Stimulated activated naive CD4-positive, alpha-beta T cell treated with Interleukin-2 at 50 U/mL for 16 hours (primary cell): ENCODE measurements around the gene FUT7.

ENCODE experiments used
- DNase-seq: peaks from one replicate; lab custom pipeline; 2025; lab: John Stamatoyannopoulos, UW

The FUT7 gene

GRCh38 chr9:137049544-137050449, 17.9 kb upstream of the FUT7 start:
- DNase-seq = peak; percentile 31

GRCh38 chr9:137048655-137049543, 17.0 kb upstream of the FUT7 start:
- no peak for DNase-seq

DNA sequence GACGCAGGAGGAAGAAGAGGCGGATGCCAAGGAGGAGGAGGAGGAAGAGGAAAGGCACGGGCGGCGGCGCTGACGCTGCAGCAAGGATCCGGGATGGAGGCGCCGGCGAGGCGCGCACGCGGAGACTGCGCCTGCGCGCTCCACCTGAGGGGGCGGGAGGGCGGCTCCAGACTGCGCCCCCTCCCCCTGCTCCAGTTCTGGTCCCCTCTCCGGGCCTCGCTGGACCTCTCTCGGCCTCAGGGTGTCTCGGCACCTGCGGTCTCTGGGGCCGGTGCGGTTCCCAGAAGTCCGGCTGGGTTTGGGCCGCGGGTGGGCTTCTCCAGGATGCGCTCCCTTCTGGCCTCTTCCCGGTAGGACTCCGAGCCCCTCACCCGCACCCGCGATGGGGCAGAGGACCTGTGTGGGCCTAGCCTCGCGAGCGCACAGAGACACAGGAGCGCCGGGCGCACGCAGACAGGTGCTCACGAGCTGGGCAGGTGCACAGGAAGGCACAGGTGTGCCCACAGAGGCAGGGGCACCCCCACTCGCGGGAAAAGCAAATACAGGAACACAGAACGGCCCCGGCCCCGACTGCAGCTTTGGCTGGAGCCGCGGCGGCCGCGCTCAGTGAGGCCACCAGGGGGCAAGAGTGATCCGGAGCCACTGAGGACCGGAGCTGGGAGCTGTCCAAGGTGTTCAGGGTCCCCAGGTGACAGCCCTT, 14.3 kb upstream of the FUT7 start, which contains the start of gene NPDC1:
NPDC1 (minus strand) TSS at position 90 of the 700 bp plus-strand sequence. CDS start 188 bp downstream, outside the sequence.
- peak; percentile 77 for DNase-seq

DNA sequence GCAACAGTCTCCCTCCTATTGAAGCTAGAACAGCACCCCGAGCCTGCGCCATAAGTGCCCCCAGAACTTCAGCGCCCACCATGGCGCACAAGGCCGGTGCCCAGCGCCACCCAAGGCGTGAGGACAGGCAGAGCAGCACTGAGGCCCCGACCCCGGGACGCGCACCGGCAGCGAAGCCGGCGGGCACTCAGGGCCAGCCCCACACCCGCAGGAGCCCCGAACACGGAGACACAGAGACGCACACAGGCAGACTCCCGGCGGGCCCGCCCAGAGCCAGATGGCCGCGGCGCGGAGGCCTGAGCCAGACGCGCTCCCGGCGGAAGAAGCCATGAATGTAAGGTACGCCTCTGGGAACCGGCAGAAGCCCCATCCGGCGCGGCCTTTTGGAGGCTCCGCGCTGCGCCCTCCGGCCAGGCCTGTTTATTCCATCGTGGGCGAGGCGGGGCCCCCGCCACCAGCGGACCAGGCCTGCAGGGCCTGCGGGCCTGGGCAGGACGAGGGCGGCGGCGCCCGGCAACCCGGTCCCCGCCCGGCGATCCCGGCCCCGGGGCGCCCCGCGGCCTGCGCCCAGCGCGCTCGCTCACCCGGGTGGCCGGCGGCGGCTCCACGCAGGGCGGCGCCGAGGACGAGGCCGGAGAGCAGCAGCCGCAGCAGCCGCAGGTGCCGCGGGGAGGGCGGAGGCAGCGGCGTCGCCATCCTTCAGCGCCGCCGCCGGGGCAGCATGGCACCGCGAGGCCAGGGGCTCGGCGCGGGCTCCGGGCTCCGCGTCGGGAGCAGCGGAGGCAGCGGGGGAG, 13.6 kb upstream of the FUT7 start:
- DNase-seq = no peak

GRCh38 chr9:137044502-137045177, 12.8 kb upstream of the FUT7 start:
- DNase-seq = no peak

DNA sequence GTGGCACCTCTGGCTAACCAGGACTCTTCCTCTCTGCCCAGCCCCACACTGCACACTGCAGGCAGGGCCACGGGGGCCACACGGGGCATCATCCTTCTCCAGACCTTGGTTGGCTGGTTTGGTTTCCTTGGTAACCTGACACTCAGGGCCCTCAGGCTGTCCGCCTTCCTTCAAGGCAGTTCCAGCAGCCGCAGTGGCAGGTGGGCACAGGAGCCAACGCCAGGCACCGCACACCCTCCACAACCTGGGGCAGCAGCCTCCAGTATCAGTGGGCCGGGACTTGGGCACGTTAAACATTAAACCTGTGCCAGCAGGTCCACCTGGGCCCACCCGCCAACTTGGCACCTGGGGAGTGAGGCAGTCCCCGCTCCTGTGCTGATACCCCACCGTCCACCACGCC, 12.1 kb upstream of the FUT7 start:
- DNase-seq = no peak

- no peak for DNase-seq
These were observed 11.2 kb upstream of the FUT7 start for GRCh38 chr9:137042751-137043727.

GRCh38 chr9:137041124-137041523, 9.2 kb upstream of the FUT7 start:
- DNase-seq = no peak

GRCh38 chr9:137040568-137040967, 8.7 kb upstream of the FUT7 start:
- no peak for DNase-seq

- DNase-seq = no peak
These were observed 7.9 kb upstream of the FUT7 start for GRCh38 chr9:137039611-137040366.

GRCh38 chr9:137038916-137039315, 7.0 kb upstream of the FUT7 start:
- DNase-seq = no peak

GRCh38 chr9:137037483-137037882, 5.6 kb upstream of the FUT7 start:
- no peak for DNase-seq

GRCh38 chr9:137037035-137037434, 5.1 kb upstream of the FUT7 start:
- DNase-seq = no peak

DNA sequence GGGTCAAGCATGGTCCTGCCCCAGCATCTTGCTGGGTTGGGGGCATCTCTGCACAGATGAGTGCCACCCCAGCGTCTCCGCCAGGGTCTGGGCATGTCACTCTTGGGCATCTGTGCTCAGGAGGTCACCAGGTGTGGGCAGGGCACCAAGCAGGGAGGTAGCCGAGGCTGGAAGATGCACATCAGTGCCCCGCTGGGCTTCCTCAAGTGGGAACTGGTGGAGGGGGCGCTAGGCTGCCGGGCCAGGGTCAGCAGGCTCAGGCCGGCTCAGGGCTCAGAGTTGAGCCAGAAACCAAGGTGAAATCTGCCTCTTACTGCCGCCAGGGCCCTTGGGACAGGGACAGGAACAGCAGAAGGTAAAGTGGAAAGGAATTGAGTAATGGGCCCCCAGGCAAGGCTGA, 4.0 kb upstream of the FUT7 start:
- no peak for DNase-seq

- DNase-seq = no peak
These were observed 3.6 kb upstream of the FUT7 start for GRCh38 chr9:137035507-137035834.

- peak; percentile 83 for DNase-seq
These were observed 3.0 kb upstream of the FUT7 start for GRCh38 chr9:137034709-137035506.

- DNase-seq = no peak
These were observed 2.3 kb upstream of the FUT7 start for GRCh38 chr9:137034039-137034708.
